Tibial nerve (tissue), 4 donors: Measurements from ENCODE around the gene PKHD1.

Experiments
- EP300 ChIP-seq, 2 donors: sonication (generic); formaldehyde crosslinking; IDR thresholded peaks; one replicate each; pipeline ENCODE4 v1.6.1; 2017; ENCODE audit warnings: antibody characterized with exemption in 2 of 2, mild to moderate bottlenecking in 1 of 2
- POLR2A ChIP-seq, 2 donors: fragments of 450-650 bp; IDR thresholded peaks; one replicate each; pipeline ENCODE4 v1.6.1; 2017; ENCODE audit warnings: antibody characterized with exemption in 2 of 2, mild to moderate bottlenecking in 2 of 2, moderate library complexity in 2 of 2
- TF ChIP-seq, protein P1 (sequence below), 5 experiments: fragments of 200-600 bp in 3 of 5; fragments of 450-650 bp in 2 of 5; sonication (generic) in 3 of 5; IDR thresholded peaks; one replicate each; pipeline ENCODE4 v1.5.1; 2016 to 2019; ENCODE audit warnings: antibody characterized with exemption in 5 of 5, mild to moderate bottlenecking in 3 of 5, moderate library complexity in 2 of 5

DNA sequence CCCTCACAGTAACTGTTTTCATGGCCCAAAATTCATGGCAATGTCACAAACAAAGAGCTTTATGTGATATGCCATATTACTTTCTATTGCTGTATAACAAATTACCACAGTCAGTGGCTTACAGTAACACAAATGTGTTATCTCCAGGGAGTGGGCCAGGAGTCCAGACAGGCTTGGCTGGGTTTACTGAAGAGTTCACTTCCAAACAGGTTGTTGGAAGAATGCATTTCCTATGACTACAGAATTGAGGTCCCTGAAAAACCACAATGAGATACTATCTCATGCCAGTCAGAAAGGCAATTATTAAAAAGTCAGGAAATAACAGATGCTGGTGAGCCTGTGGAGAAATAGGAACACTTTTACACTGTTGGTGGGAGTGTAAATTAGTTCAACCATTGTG is 431.9 kb downstream of the PKHD1 start:
- TF ChIP-seq, protein P1, sequence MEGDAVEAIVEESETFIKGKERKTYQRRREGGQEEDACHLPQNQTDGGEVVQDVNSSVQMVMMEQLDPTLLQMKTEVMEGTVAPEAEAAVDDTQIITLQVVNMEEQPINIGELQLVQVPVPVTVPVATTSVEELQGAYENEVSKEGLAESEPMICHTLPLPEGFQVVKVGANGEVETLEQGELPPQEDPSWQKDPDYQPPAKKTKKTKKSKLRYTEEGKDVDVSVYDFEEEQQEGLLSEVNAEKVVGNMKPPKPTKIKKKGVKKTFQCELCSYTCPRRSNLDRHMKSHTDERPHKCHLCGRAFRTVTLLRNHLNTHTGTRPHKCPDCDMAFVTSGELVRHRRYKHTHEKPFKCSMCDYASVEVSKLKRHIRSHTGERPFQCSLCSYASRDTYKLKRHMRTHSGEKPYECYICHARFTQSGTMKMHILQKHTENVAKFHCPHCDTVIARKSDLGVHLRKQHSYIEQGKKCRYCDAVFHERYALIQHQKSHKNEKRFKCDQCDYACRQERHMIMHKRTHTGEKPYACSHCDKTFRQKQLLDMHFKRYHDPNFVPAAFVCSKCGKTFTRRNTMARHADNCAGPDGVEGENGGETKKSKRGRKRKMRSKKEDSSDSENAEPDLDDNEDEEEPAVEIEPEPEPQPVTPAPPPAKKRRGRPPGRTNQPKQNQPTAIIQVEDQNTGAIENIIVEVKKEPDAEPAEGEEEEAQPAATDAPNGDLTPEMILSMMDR (IDR thresholded peaks at IDR 0.05), result no peak
- TF ChIP-seq POLR2A (IDR thresholded peaks at IDR 0.05) (no peak), EP300 (IDR thresholded peaks at IDR 0.05) (no peak)
